Cardiac fibroblast (primary cell): Measurements from ENCODE around the gene PPM1L.

ENCODE experiments used
- DNase-seq, 2 donors: peaks; one replicate each; pipeline versions ENCODE4 v3.0.0 to v3.0.0-alpha.2; 2010; ENCODE audit warnings: low read depth in 2 of 2
- H3K4me3 ChIP-seq, 2 donors: replicated peaks in 1 of 2; 1 replicate in 1 of 2; 2 replicates in 1 of 2; pipeline ENCODE4 v1.5.1; 2011; ENCODE audit warnings: low read depth in 2 of 2, low read length in 2 of 2, mild to moderate bottlenecking in 2 of 2, moderate library complexity in 1 of 2
- TF ChIP-seq, protein P1 (sequence below): IDR thresholded peaks from one replicate; pipeline ENCODE4 v1.5.1; 2011; ENCODE audit warnings: low read depth, mild to moderate bottlenecking, low read length, inconsistent platforms

PPM1L gene

DNA sequence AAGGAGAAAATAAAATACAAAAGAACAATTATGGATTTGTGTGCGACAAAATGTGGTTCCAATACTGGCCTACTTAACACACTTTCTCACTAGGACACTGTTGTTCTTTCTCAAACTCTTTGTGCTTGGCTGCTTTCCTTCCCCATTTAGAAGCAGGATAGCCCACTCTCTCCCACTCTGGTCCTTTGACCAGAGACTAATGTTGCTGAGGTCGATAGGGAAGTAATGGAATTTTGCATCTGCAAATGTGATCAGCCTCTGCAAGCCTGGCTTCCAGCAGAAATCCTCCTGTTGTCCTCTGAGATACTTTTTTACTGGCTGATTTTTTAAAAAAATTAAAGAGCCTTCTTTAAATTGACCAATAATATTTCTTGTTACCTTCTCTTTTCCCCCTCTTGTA is 71.0 kb downstream of the PPM1L start:
- no peak overlapping the region for H3K4me3 ChIP-seq
- TF ChIP-seq, protein P1, sequence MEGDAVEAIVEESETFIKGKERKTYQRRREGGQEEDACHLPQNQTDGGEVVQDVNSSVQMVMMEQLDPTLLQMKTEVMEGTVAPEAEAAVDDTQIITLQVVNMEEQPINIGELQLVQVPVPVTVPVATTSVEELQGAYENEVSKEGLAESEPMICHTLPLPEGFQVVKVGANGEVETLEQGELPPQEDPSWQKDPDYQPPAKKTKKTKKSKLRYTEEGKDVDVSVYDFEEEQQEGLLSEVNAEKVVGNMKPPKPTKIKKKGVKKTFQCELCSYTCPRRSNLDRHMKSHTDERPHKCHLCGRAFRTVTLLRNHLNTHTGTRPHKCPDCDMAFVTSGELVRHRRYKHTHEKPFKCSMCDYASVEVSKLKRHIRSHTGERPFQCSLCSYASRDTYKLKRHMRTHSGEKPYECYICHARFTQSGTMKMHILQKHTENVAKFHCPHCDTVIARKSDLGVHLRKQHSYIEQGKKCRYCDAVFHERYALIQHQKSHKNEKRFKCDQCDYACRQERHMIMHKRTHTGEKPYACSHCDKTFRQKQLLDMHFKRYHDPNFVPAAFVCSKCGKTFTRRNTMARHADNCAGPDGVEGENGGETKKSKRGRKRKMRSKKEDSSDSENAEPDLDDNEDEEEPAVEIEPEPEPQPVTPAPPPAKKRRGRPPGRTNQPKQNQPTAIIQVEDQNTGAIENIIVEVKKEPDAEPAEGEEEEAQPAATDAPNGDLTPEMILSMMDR: no peak
- no peak for DNase-seq

DNA sequence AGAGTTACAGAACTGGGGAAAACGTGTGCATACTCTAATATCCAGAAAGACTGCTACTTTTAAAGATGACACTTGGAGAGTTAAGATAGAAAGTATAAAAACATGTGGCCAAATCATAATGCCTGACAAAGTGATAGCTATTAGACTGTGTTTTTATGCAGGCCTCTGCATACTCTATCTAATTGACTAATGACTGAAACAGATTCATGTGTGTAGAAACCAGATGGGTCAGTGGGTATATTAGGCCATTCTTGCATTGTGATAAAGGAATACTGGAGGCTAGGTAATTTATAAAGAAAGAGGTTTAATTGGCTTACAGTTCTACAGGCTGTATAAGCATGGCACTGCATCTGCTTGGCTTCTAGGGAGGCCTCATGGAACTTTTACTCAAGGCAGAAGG is 71.5 kb downstream of the PPM1L start:
- H3K4me3 ChIP-seq: no peak overlapping the region
- DNase-seq: no peak
- TF ChIP-seq, protein P1: no peak

DNA sequence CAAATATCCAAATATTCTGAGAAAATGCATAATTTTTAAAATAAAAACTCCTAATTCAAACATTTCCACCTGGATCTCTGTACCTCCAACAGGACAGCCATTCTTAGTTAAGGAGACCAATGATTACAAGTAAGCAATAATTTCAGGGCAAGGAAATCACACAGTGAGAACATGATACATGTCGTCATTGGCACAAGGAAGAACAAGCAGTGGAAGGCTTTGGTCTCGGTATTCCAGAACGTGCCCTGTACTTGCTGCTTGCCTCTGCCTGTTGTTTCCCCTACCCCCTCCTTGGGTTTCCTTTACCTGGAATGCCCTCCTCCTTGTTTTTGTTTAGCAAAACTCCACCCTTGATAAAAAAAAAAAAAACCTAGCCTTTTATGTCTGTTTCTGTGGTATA is 72.8 kb downstream of the PPM1L start:
- no peak overlapping the region for H3K4me3 ChIP-seq
- TF ChIP-seq, protein P1: no peak
- no peak for DNase-seq

DNA sequence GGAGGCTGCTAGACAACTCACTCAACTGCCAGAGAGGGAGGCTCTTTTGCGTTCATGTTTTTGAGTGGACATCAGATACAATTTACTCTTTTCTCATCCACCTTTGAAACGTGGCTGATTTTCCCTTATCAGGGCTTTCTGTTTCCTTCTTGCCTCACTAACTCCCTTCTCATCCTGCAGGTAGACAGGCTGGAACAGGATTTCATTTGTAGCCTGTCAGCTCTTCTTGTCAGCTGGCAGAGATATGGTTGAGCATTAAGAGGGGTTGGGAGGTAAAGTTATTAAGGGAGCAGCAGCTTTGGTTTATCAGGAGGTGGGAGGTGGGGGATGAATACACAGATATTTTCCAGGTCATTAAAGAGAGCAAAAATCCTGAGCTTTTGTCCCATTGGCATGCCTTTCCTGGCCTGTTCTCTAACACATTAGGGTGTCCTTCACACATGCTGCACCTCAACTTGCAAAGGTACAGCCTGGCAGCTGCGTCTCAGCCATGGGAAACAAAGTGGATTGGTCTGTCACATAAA is 73.5 kb downstream of the PPM1L start:
- TF ChIP-seq, protein P1: no peak
- no peak overlapping the region for H3K4me3 ChIP-seq
- DNase-seq: no peak

DNA sequence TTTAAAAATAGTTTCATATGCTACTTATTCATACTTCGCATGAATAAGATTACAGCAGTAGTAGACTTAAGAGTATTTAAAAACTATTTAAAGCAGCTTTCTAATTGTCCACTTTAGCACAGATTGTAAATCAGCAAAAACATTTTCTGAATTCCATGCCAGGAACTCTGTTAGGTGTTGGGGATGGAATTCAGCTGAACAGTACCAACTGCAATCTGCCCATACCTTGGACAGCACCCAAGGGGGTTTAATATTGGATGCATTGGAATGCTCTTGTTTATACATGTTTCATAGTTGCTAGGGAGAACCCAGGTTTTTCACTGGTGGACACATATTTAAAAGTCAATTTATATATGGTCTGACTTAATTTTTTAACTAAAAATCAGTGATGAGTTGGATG is 74.8 kb downstream of the PPM1L start:
- TF ChIP-seq, protein P1: no peak
- no peak for DNase-seq
- H3K4me3 ChIP-seq: no peak overlapping the region

DNA sequence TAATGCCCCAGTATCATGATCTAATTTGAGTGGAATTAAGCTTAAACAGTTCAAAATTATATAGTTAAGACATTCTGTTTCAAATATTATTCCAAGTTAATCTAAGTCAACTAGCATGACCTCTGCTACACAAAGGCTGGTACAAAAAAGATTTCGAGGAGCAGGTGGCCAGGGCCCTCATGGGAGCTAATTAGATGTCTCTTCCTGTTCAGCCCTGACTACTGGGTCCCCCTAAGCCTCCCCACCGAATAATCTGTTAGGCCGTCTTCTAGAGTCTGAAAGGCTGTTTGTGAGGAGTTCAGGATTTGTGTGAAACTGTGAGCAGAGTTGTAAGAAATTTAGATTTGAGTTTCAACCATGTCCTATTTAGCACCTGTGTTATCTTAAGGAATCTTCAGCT is 75.4 kb downstream of the PPM1L start:
- DNase-seq: no peak
- H3K4me3 ChIP-seq: no peak overlapping the region
- TF ChIP-seq, protein P1: no peak

DNA sequence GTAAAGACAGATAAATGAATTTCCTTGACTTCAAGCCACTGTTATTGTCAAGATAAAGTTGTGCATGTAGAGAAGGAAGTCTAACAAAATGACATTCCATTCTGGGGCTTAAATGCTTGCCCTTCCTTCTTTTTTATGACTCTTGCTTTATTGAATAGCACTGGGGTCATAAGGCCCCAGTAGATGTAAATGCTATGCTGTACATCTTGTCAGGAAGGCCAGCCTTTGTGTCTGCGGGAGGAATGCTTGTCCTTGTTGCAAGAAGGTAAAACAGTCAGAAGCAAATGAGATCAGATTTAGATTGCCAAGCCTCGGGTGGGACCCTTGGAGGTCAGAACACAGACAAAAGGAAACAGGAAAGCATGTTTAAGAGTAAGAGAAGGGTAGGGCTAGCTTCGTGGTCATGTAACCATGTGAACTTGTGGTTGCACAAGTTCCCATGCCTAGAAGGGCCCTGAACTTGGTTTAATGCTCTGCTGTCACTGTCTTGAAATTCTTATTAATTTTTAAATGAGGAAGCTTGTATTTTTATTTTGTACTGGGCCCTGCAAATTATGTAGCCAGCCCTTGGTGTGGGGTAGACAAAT is 81.5 kb downstream of the PPM1L start:
- DNase-seq: no peak
- TF ChIP-seq, protein P1: no peak
- no peak overlapping the region for H3K4me3 ChIP-seq
